ENCODE measurements around the gene TAB2. TPM values are rescaled to one million over a fixed set of nuclear protein-coding genes. Genes with fewer than 3 reads are reported as not detected.

TAB2 gene
- total RNA-seq, 1 experiment from 2014 or later: 56.7 TPM

GRCh38 chr6:149311766-149312165 lies 5.7 kb upstream of the TAB2 start (continued):
- TF ChIP-seq ZBTB33 (IDR thresholded peaks at IDR 0.05; ENCODE audit: extremely low read depth, insufficient replicate concordance, low read length) (no peak), POLR2AphosphoS5 (IDR thresholded peaks at IDR 0.05; ENCODE audit: low read depth, low read length) (no peak), MAX (IDR thresholded peaks at IDR 0.05) (no peak), TCF7L2 (IDR thresholded peaks at IDR 0.05; ENCODE audit: borderline replicate concordance, extremely low read depth, insufficient read depth, insufficient read length) (no peak)

- TF ChIP-seq EGR1 (IDR thresholded peaks at IDR 0.05; ENCODE audit: low read depth): no peak
- TF ChIP-seq POLR2A (IDR thresholded peaks at IDR 0.05; ENCODE audit: borderline replicate concordance, extremely low read depth, insufficient read depth, insufficient read length): no peak
- no peak for TF ChIP-seq REST (IDR thresholded peaks at IDR 0.05; ENCODE audit: low read depth)
- no peak for TF ChIP-seq SP1 (IDR thresholded peaks at IDR 0.05; ENCODE audit: low read depth)
- TF ChIP-seq EZH2phosphoT487 (IDR thresholded peaks at IDR 0.05; ENCODE audit: borderline replicate concordance): no peak
- no peak for TF ChIP-seq MAX (IDR thresholded peaks at IDR 0.05)
- TF ChIP-seq SIN3A (IDR thresholded peaks at IDR 0.05; ENCODE audit: low read depth): no peak
- no peak for TF ChIP-seq FOSL1 (IDR thresholded peaks at IDR 0.05; ENCODE audit: low read depth)
- no peak for TF ChIP-seq ZFX (IDR thresholded peaks at IDR 0.05)
- no peak for TF ChIP-seq ELF1 (IDR thresholded peaks at IDR 0.05; ENCODE audit: borderline replicate concordance, low read depth)
- TF ChIP-seq CEBPB (IDR thresholded peaks at IDR 0.05; ENCODE audit: low read depth): no peak
- TF ChIP-seq YY1 (IDR thresholded peaks at IDR 0.05; ENCODE audit: extremely low read depth, insufficient replicate concordance, low read depth, low read length): no peak
- TF ChIP-seq JUND (IDR thresholded peaks at IDR 0.05): no peak
- TF ChIP-seq POLR2AphosphoS5 (IDR thresholded peaks at IDR 0.05; ENCODE audit: low read depth, low read length): no peak
- no peak for TF ChIP-seq ATF3 (IDR thresholded peaks at IDR 0.05)
- TF ChIP-seq TCF7L2 (IDR thresholded peaks at IDR 0.05; ENCODE audit: borderline replicate concordance, extremely low read depth, insufficient read depth, insufficient read length): no peak
- no peak for TF ChIP-seq SRF (IDR thresholded peaks at IDR 0.05; ENCODE audit: low read depth)
- TF ChIP-seq CBX3 (IDR thresholded peaks at IDR 0.05; ENCODE audit: low read depth): no peak
- H3K4me1 ChIP-seq (ENCODE audit: control insufficient read depth in 1 of 2, insufficient read depth in 2 of 2, low read length in 2 of 2): peaks cover 5 to 7% of the 10 kb centered on the region in 2 experiments; a peak in 3 of 4 replicates
- H3K9ac ChIP-seq (ENCODE audit: low read length): no peak overlapping the region
- H3K79me2 ChIP-seq (ENCODE audit: insufficient read depth, low read length): peaks cover 3% of the 10 kb centered on the region; the same call in 1 of the 2 replicates
- RAD21 ChIA-PET (ENCODE audit: low non-redundant PET in 1 of 2, low total read pairs in 2 of 2, uncharacterized antibody in 2 of 2, unreplicated experiment in 2 of 2): no interaction called here
- 0 out of 2 replicates have a peak, but pooled peaks cover 3% of the 10 kb centered on the region for H3K27me3 ChIP-seq (ENCODE audit: insufficient read depth, low read length)
- no peak overlapping the region for H2AFZ ChIP-seq (ENCODE audit: low read depth, low read length, poor library complexity, severe bottlenecking)
- intact Hi-C loops (cut with micrococcal nuclease): no loop called here
- H3K36me3 ChIP-seq (ENCODE audit: control insufficient read depth in 1 of 2, insufficient read depth in 2 of 2, low read length in 2 of 2): no peaks in the 10 kb centered on the region
- no peak overlapping the region for H3K4me2 ChIP-seq (ENCODE audit: low read length)
- no peaks in the 10 kb centered on the region for H4K20me1 ChIP-seq (ENCODE audit: insufficient read depth)
- CTCF ChIA-PET: no interaction called here
- no peaks in the 10 kb centered on the region for H3K9me2 ChIP-seq (ENCODE audit: insufficient read depth)
- no peaks in the 10 kb centered on the region for H3K9me3 ChIP-seq (ENCODE audit: control insufficient read depth in 1 of 2, insufficient read depth in 1 of 2, low read depth in 1 of 2, low read length in 2 of 2)
- no peak overlapping the region for H3K27ac ChIP-seq (ENCODE audit: low read depth, low read length)
- no peak for DNase-seq (ENCODE audit: low read depth, low spot score)
- POLR2A ChIA-PET: no interaction called here
- no TSS peak for BruUV-seq (replicated peaks)
- no peak for ATAC-seq
- H3K4me3 ChIP-seq (replicated peaks in 1 of 2; ENCODE audit: low read depth in 1 of 2, low read length in 2 of 2): no peak overlapping the region
Observed at GRCh38 chr6:149313070-149313469, 4.4 kb upstream of the TAB2 start.

All from HCT116 (cell line).